Mesenchymal stem cell (in vitro differentiated cells and primary cell): ENCODE data around the gene SMURF2.

Experiments
- DNase-seq: peaks from one replicate; pipeline ENCODE4 v3.0.0-alpha.2; 2013
- H2AFZ ChIP-seq: one replicate; pipeline ENCODE4 v1.6.1; 2013; ENCODE audit warnings: low read depth, mild to moderate bottlenecking, control low read depth, inconsistent platforms, low read length, moderate library complexity
- H2AK5ac ChIP-seq: 2 replicates; pipeline ENCODE4 v1.6.1; 2013; ENCODE audit warnings: low read length, moderate library complexity, mild to moderate bottlenecking, inconsistent platforms; ENCODE audit not compliant: severe bottlenecking
- H2BK120ac ChIP-seq: one replicate; pipeline ENCODE4 v1.6.1; 2013; ENCODE audit warnings: low read depth, mild to moderate bottlenecking, inconsistent platforms, low read length, moderate library complexity
- H2BK12ac ChIP-seq, 2 experiments: one replicate each; pipeline ENCODE4 v1.6.1; 2013; ENCODE audit warnings: inconsistent platforms in 2 of 2, low read length in 2 of 2, mild to moderate bottlenecking in 2 of 2, moderate library complexity in 2 of 2, control low read depth in 1 of 2
- H2BK15ac ChIP-seq: one replicate; pipeline ENCODE4 v1.6.1; 2013; ENCODE audit warnings: mild to moderate bottlenecking, low read depth, inconsistent platforms; ENCODE audit not compliant: poor library complexity, severe bottlenecking
- H2BK5ac ChIP-seq: 2 replicates; pipeline ENCODE4 v1.6.1; 2013; ENCODE audit warnings: low read depth, mild to moderate bottlenecking, low read length, control low read depth, inconsistent platforms; ENCODE audit not compliant: poor library complexity, severe bottlenecking
- H3K14ac ChIP-seq, 2 experiments: one replicate each; pipeline ENCODE4 v1.6.1; 2013; ENCODE audit warnings: inconsistent platforms in 2 of 2, low read length in 2 of 2, control low read depth in 1 of 2, mild to moderate bottlenecking in 1 of 2, moderate library complexity in 1 of 2
- H3K18ac ChIP-seq, 2 experiments: one replicate each; pipeline ENCODE4 v1.6.1; 2013; ENCODE audit warnings: inconsistent platforms in 2 of 2, low read length in 2 of 2, control low read depth in 1 of 2, low read depth in 1 of 2, mild to moderate bottlenecking in 1 of 2
- H3K23ac ChIP-seq, 2 experiments: one replicate each; pipeline ENCODE4 v1.6.1; 2013; ENCODE audit warnings: inconsistent platforms in 2 of 2, low read length in 2 of 2, mild to moderate bottlenecking in 2 of 2, moderate library complexity in 2 of 2, control low read depth in 1 of 2
- H3K27ac ChIP-seq: 2 replicates; pipeline ENCODE4 v1.5.1; 2013; ENCODE audit warnings: mild to moderate bottlenecking, moderate library complexity, low read length, control low read depth, inconsistent platforms; ENCODE audit not compliant: poor library complexity, severe bottlenecking
- H3K27me3 ChIP-seq, 2 experiments: 2 replicates each; pipeline versions ENCODE4 v1.6.1 to v1.7.0; 2013; ENCODE audit warnings: low read length in 2 of 2, mild to moderate bottlenecking in 2 of 2, moderate library complexity in 2 of 2, control low read depth in 1 of 2, inconsistent platforms in 1 of 2; ENCODE audit not compliant: control insufficient read depth in 1 of 2, insufficient read depth in 1 of 2
- H3K36me3 ChIP-seq, 2 experiments: 2 replicates each; pipeline versions ENCODE4 v1.6.1 to v1.7.0; 2013; ENCODE audit warnings: low read length in 2 of 2, control low read depth in 1 of 2, inconsistent platforms in 1 of 2, low read depth in 1 of 2, mild to moderate bottlenecking in 1 of 2; ENCODE audit not compliant: insufficient read depth in 2 of 2, control insufficient read depth in 1 of 2
- H3K4ac ChIP-seq, 2 experiments: one replicate each; pipeline ENCODE4 v1.6.1; 2013; ENCODE audit warnings: inconsistent platforms in 2 of 2, low read length in 2 of 2, mild to moderate bottlenecking in 2 of 2, moderate library complexity in 2 of 2, control low read depth in 1 of 2, low read depth in 1 of 2
- H3K4me1 ChIP-seq: 2 replicates; pipeline ENCODE4 v1.6.1; 2013; ENCODE audit warnings: low read depth, low read length, control low read depth; ENCODE audit not compliant: control insufficient read depth, insufficient read depth
- H3K4me2 ChIP-seq: 2 replicates; pipeline ENCODE4 v1.6.1; 2013; ENCODE audit warnings: low read length, mild to moderate bottlenecking, inconsistent platforms; ENCODE audit not compliant: poor library complexity, severe bottlenecking
- H3K4me3 ChIP-seq, 2 experiments: 2 replicates each; pipeline versions ENCODE4 v1.5.1 to v1.7.0; 2013; ENCODE audit warnings: low read length in 2 of 2, mild to moderate bottlenecking in 2 of 2, control low read depth in 1 of 2, low read depth in 1 of 2; ENCODE audit not compliant: insufficient read depth in 1 of 2
- H3K79me1 ChIP-seq: replicated peaks from 2 replicates; pipeline ENCODE4 v1.6.1; 2013; ENCODE audit warnings: mild to moderate bottlenecking, control low read depth, low read length, inconsistent platforms; ENCODE audit not compliant: poor library complexity, severe bottlenecking
- H3K9ac ChIP-seq: 2 replicates; pipeline ENCODE4 v1.7.0; 2013; ENCODE audit warnings: mild to moderate bottlenecking, low read length, moderate library complexity
- H3K9me3 ChIP-seq: 2 replicates; pipeline ENCODE4 v1.7.0; 2013; ENCODE audit warnings: mild to moderate bottlenecking, low read length; ENCODE audit not compliant: control insufficient read depth
- H4K8ac ChIP-seq: one replicate; pipeline ENCODE4 v1.6.1; 2013; ENCODE audit warnings: inconsistent platforms, mild to moderate bottlenecking, low read length, moderate library complexity
- H4K91ac ChIP-seq: one replicate; pipeline ENCODE4 v1.6.1; 2013; ENCODE audit warnings: mild to moderate bottlenecking, low read length, inconsistent platforms
- WGBS: methylation state at CpG from one replicate; pipeline ENCODE4 v1.1.7; 2013; ENCODE audit warnings: mixed read lengths; 5-methylcytosine and 5-hydroxymethylcytosine counted together

SMURF2 gene

DNA sequence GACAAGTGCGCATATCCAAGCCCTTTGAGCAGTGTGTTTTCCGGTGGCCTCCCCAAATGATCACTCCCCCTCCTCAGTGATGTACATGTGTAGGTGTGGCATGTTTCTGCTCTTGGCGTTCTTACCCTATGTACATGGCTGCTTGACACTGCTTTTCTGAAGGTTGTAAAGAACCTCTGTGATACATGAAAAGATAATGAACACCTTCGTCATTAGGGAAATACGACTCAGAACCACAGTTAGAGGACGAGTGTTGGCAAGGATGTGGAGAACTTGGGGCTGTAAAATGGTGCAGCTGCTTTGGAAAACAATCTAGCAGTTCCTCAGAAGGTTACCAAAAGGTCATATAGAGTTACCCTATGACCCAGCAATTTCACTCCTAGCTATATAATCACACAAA is 126.8 kb downstream of the SMURF2 start:
- H2AFZ ChIP-seq: no peak overlapping the region
- no peak overlapping the region for H4K91ac ChIP-seq
- no peak overlapping the region for H3K23ac ChIP-seq
- 82% methylated on average over 4 of the region's 6 CpGs for WGBS
- H3K4ac ChIP-seq: no peak overlapping the region
- H2BK5ac ChIP-seq: no peak overlapping the region
- H3K9ac ChIP-seq: peak overlapping the region; percentile 6
- peaks cover 4% of the 10 kb centered on the region for H3K79me1 ChIP-seq
- no peak overlapping the region for H3K4me3 ChIP-seq
- peak overlapping the region; percentile 50 for H3K27ac ChIP-seq
- DNase-seq: no peak
- H2BK12ac ChIP-seq: no peak overlapping the region
- H3K4me2 ChIP-seq: no peak overlapping the region
- H3K36me3 ChIP-seq: peaks cover 41 to 100% of the 10 kb centered on the region in 2 experiments
- no peaks in the 10 kb centered on the region for H3K27me3 ChIP-seq
- H4K8ac ChIP-seq: no peak overlapping the region
- H3K4me1 ChIP-seq: peaks cover 9% of the 10 kb centered on the region
- H2BK120ac ChIP-seq: no peak overlapping the region
- H2AK5ac ChIP-seq: no peak overlapping the region
- H3K9me3 ChIP-seq: no peaks in the 10 kb centered on the region
- H3K14ac ChIP-seq: no peak overlapping the region
- no peak overlapping the region for H3K18ac ChIP-seq
- H2BK15ac ChIP-seq: no peak overlapping the region

DNA sequence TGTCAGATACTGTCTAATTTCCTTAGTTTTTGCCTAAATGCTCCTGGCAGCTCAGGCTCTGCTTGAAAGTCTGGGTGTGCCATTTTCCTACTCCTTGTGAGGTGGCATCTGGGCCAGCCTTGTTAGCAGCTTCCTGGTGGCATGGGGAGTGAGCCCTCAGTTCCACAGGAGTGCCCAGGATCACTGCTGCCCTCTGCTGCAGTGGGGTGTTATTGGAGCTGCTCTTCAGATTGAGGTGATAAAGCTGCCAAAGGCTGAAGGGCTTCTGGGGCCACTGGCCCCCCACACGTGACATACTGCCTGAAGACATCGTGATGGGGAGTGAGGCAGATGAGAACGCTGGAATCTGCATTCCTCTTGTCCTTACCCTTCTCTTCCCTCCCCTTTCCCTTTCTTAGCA is 127.9 kb downstream of the SMURF2 start:
- peak overlapping the region; percentile 15 for H3K27ac ChIP-seq
- H3K18ac ChIP-seq: peak overlapping the region in 1 of 2 experiments; percentile 18
- 91% methylated on average over 2 of the region's 3 CpGs for WGBS
- H2BK5ac ChIP-seq: no peak overlapping the region
- no peak overlapping the region for H3K23ac ChIP-seq
- H4K91ac ChIP-seq: no peak overlapping the region
- H3K9ac ChIP-seq: no peak overlapping the region
- no peak overlapping the region for H3K4ac ChIP-seq
- DNase-seq: no peak
- H3K14ac ChIP-seq: no peak overlapping the region
- no peak overlapping the region for H2BK12ac ChIP-seq
- no peak overlapping the region for H2BK15ac ChIP-seq
- H3K36me3 ChIP-seq: peaks cover 36 to 100% of the 10 kb centered on the region in 2 experiments
- H2BK120ac ChIP-seq: no peak overlapping the region
- H3K4me1 ChIP-seq: peaks cover 8% of the 10 kb centered on the region
- no peak overlapping the region for H2AK5ac ChIP-seq
- H3K9me3 ChIP-seq: no peaks in the 10 kb centered on the region
- H3K27me3 ChIP-seq: no peaks in the 10 kb centered on the region
- H3K79me1 ChIP-seq: peaks cover 4% of the 10 kb centered on the region
- H3K4me3 ChIP-seq: no peak overlapping the region
- H2AFZ ChIP-seq: no peak overlapping the region
- H4K8ac ChIP-seq: peak overlapping the region; percentile 57
- no peak overlapping the region for H3K4me2 ChIP-seq

- H3K9ac ChIP-seq: no peak overlapping the region
- H3K9me3 ChIP-seq: no peaks in the 10 kb centered on the region
- peaks cover 34 to 100% of the 10 kb centered on the region in 2 experiments for H3K36me3 ChIP-seq
- H2BK15ac ChIP-seq: no peak overlapping the region
- no peak overlapping the region for H3K4me2 ChIP-seq
- no peak overlapping the region for H3K4ac ChIP-seq
- H2AK5ac ChIP-seq: no peak overlapping the region
- no peak overlapping the region for H2AFZ ChIP-seq
- no peak overlapping the region for H2BK120ac ChIP-seq
- peaks cover 8% of the 10 kb centered on the region for H3K4me1 ChIP-seq
- H2BK5ac ChIP-seq: no peak overlapping the region
- H2BK12ac ChIP-seq: no peak overlapping the region
- peak overlapping the region; percentile 15 for H3K27ac ChIP-seq
- H3K79me1 ChIP-seq: peaks cover 2% of the 10 kb centered on the region
- H3K14ac ChIP-seq: no peak overlapping the region
- no peak overlapping the region for H3K18ac ChIP-seq
- WGBS: 98% methylated on average over 2 of the region's 2 CpGs
- no peak overlapping the region for H3K23ac ChIP-seq
- no peak overlapping the region for H4K91ac ChIP-seq
- no peak overlapping the region for H4K8ac ChIP-seq
- H3K4me3 ChIP-seq: no peak overlapping the region
- no peak for DNase-seq
- no peaks in the 10 kb centered on the region for H3K27me3 ChIP-seq
Measured at GRCh38 chr17:64533784-64534183, 128.3 kb downstream of the SMURF2 start.

DNA sequence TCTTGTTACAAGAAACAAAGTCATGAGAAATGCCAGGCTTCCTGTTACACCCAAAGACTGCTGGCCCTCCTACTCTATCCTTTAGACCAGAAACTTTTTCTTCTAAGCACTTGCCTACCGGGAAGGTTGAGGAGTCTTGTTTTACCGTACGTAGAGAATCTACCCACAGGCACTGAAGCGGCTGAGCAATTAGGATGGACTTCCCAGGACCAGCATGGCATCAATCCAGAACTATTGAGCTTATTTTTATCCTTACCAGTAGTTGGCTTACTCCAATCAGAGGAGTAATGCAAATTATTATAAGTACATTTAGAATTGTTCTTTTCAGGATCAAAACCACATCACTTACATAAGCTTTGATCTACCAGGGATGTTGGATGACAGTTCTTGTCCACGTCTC is 129.7 kb downstream of the SMURF2 start:
- Histone ChIP-seq H3K4me1 (peaks cover 8% of the 10 kb centered on the region), H3K27ac (peak overlapping the region; percentile 41), H2BK15ac (no peak overlapping the region), H3K23ac (no peak overlapping the region), H2BK5ac (no peak overlapping the region), H3K18ac (no peak overlapping the region), H4K8ac (no peak overlapping the region), H3K4ac (no peak overlapping the region), H3K4me3 (no peak overlapping the region), H3K36me3 (peaks cover 26 to 100% of the 10 kb centered on the region in 2 experiments), H3K14ac (no peak overlapping the region), H2BK120ac (no peak overlapping the region), H3K79me1 (peaks cover 2% of the 10 kb centered on the region), H4K91ac (no peak overlapping the region), H2BK12ac (no peak overlapping the region), H2AK5ac (no peak overlapping the region), H3K4me2 (no peak overlapping the region), H2AFZ (no peak overlapping the region), H3K9ac (no peak overlapping the region), H3K27me3 (no peaks in the 10 kb centered on the region), H3K9me3 (no peaks in the 10 kb centered on the region)
- 98% methylated on average over 5 of the region's 5 CpGs for WGBS
- no peak for DNase-seq
